IPS-18c (cell line): Measurements from ENCODE around the gene MCTP1.
"Not testable (repeated sequence)": the region's sequence is repeated elsewhere in the genome, so short reads cannot be mapped to it uniquely, and the experiment has no call there.

Experiments
- H3K4me3 ChIP-seq: 2 replicates; pipeline ENCODE4 v1.7.0; 2013; ENCODE audit warnings: low read depth, mild to moderate bottlenecking, low read length, moderate library complexity; ENCODE audit not compliant: insufficient read depth
- H3K9me3 ChIP-seq: one replicate; pipeline ENCODE4 v1.6.1; 2013; ENCODE audit warnings: mild to moderate bottlenecking, low read length, moderate library complexity; ENCODE audit not compliant: control insufficient read depth, insufficient read depth

The MCTP1 gene

GRCh38 chr5:95155888-95156287, 129.0 kb downstream of the MCTP1 start:
- Histone ChIP-seq H3K9me3 (no peaks in the 10 kb centered on the region), H3K4me3 (no peak overlapping the region)

- Histone ChIP-seq H3K4me3 (no peak overlapping the region), H3K9me3 (peaks cover 7% of the 10 kb centered on the region)
These were observed 131.4 kb downstream of the MCTP1 start for GRCh38 chr5:95153511-95153910.

- Histone ChIP-seq H3K4me3 (no peak overlapping the region), H3K9me3 (peaks cover 7% of the 10 kb centered on the region)
These were observed 132.4 kb downstream of the MCTP1 start for GRCh38 chr5:95152535-95152934.

GRCh38 chr5:95152131-95152530, 132.8 kb downstream of the MCTP1 start:
- Histone ChIP-seq H3K4me3 (no peak overlapping the region), H3K9me3 (peaks cover 7% of the 10 kb centered on the region)

- peaks cover 7% of the 10 kb centered on the region for H3K9me3 ChIP-seq
- no peak overlapping the region for H3K4me3 ChIP-seq
These were observed 133.2 kb downstream of the MCTP1 start for GRCh38 chr5:95151694-95152093.

GRCh38 chr5:95149387-95149786, 135.5 kb downstream of the MCTP1 start:
- peaks cover 7% of the 10 kb centered on the region for H3K9me3 ChIP-seq
- no peak overlapping the region for H3K4me3 ChIP-seq

DNA sequence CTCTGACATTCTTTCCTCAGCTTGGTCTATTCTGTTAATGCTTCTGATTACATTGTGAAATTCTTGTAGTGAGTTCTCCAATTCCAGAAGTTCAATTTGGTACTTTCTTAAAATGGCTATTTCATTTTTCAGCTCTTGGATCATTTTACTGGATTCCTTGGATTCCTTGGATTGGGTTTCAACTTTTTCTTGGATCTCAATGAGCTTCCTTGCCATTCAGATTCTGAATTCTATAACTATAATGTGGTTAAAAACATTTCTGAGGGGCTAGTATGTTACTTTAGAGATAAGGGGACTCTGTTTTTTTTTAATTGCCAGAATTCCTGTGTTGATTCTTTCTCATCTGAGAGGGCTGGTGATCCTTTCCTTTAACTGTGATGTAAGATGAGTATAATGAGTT, 136.4 kb downstream of the MCTP1 start:
- Histone ChIP-seq H3K4me3 (no peak overlapping the region), H3K9me3 (peaks cover 7% of the 10 kb centered on the region)

- H3K4me3 ChIP-seq, H3K9me3 ChIP-seq: not testable (repeated sequence)
These were observed 141.0 kb downstream of the MCTP1 start for GRCh38 chr5:95143858-95144257.

GRCh38 chr5:95142145-95142544, 142.7 kb downstream of the MCTP1 start:
- Histone ChIP-seq H3K9me3 (no peaks in the 10 kb centered on the region), H3K4me3 (no peak overlapping the region)

GRCh38 chr5:95141141-95141540, 143.8 kb downstream of the MCTP1 start:
- Histone ChIP-seq H3K9me3 (no peaks in the 10 kb centered on the region), H3K4me3 (no peak overlapping the region)

DNA sequence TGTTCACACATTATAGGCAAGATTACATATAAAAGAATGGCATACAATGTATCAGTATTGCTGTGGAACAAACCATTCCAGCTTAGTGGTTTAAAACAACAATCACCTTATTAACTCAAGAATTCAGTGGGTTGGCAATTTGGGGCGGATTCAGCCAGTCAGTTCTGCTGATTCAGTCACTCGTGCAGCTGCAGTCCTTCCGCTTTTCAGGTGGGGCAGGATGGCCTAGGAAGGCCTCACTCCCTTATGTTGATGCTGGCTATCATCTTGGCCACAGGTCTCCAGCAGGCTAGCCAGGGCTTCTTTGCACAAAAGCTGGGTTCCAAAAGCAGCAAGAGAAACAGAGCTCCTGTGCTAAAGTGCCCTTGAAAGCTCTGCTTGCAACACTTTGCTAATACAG, 150.6 kb downstream of the MCTP1 start:
- Histone ChIP-seq H3K9me3 (no peaks in the 10 kb centered on the region), H3K4me3 (no peak overlapping the region)

- no peaks in the 10 kb centered on the region for H3K9me3 ChIP-seq
- no peak overlapping the region for H3K4me3 ChIP-seq
These were observed 152.8 kb downstream of the MCTP1 start for GRCh38 chr5:95132096-95132495.

DNA sequence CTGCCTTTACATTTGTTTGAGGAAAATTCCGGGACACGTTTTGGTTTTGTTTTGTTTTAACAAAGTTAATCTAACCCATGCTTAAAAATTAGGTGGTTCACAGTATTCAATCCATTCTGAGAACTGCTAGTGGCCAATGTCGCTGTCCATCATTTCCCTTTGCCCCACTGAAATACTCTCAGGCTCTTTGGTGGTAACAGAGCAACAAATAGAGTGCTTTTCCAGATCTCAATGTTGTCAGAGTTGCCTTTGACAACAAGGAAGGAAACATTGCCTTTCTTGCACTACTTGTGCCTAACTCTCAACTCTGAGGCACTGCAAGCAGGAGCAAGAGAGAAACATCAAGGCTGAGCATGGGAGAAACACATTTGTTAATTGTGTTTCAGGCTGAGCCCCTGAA, 154.0 kb downstream of the MCTP1 start:
- Histone ChIP-seq H3K4me3 (no peak overlapping the region), H3K9me3 (no peaks in the 10 kb centered on the region)

GRCh38 chr5:95124731-95125130, 160.2 kb downstream of the MCTP1 start:
- Histone ChIP-seq H3K9me3 (no peaks in the 10 kb centered on the region), H3K4me3 (no peak overlapping the region)

- no peak overlapping the region for H3K4me3 ChIP-seq
- no peaks in the 10 kb centered on the region for H3K9me3 ChIP-seq
These were observed 160.8 kb downstream of the MCTP1 start for GRCh38 chr5:95124101-95124500.

DNA sequence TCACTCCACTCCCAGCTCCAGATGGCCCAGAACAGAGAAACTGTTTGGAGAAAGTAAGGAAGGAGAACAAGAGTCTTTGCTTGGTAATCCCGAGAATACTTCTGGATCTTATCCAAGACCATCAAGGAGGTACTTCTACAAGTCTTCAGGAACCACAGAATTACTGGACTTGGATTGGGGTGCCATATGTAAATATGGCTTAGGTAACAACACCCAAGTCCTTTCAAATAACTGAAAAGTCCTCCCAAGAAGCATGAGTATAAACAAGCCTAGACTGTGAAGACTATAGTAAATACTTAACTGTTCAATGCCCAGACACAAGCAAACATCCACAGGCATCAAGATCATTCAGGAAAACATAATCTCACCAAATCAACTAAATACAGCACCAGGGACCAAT, 170.0 kb downstream of the MCTP1 start:
- Histone ChIP-seq H3K4me3 (no peak overlapping the region), H3K9me3 (no peaks in the 10 kb centered on the region)

- Histone ChIP-seq H3K9me3 (no peaks in the 10 kb centered on the region), H3K4me3 (no peak overlapping the region)
These were observed 170.6 kb downstream of the MCTP1 start for GRCh38 chr5:95114305-95114704.

DNA sequence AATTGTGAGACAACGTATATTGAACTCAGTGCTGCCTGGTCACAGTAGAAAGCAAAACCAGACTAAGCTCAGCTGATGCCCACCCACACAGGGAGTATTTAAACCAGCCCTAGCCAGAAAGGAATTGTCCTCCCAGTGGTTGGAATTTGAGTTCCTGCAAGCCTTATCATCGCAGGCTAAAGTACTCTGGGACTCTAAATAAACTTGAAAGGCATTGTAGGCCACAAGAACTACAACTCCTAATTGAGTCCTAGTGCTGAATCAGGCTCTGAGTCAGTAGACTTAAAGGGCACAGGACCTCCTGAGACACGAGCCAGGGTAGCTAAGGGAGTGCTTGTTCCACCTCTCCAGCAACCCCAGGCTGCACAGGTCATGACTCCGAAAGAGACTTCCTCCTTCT, 171.4 kb downstream of the MCTP1 start:
- Histone ChIP-seq H3K4me3 (no peak overlapping the region), H3K9me3 (no peaks in the 10 kb centered on the region)

DNA sequence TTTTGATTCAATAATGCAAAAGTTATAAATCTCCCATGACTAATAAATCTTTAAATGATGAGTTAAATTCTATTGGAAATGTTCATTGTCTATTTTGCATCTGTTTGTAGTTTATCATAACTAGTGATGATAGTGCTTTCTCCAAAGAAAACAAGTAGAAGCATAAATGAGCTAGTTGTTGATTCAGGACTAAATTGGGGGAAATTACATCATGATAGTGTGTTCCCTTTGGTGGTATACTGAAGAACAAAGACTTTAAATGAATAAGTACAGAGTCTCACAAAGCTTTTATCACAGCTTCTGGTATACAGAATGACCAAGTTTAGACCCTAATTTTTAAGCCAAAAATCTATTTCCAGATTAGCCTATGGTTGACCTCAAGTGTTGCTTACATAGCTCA, 173.8 kb downstream of the MCTP1 start:
- H3K4me3 ChIP-seq = no peak overlapping the region
- H3K9me3 ChIP-seq = no peaks in the 10 kb centered on the region

GRCh38 chr5:95110118-95110517, 174.8 kb downstream of the MCTP1 start:
- no peaks in the 10 kb centered on the region for H3K9me3 ChIP-seq
- no peak overlapping the region for H3K4me3 ChIP-seq
